Measurements from ENCODE around the gene TSKS.

TSKS gene

GRCh38 chr19:49713236-49713845 lies 49.8 kb downstream of the TSKS start:
- DNase-seq, result no peak

GRCh38 chr19:49712397-49712859 lies 50.7 kb downstream of the TSKS start:
- DNase-seq, result no peak

- DNase-seq, result no peak
These were observed 52.6 kb downstream of the TSKS start for GRCh38 chr19:49710372-49710951.

- no peak for DNase-seq
These were observed 57.2 kb downstream of the TSKS start for GRCh38 chr19:49705919-49706318.

- DNase-seq, result no peak
These were observed 58.0 kb downstream of the TSKS start for GRCh38 chr19:49704888-49705642.

- DNase-seq, result no peak
These were observed 61.8 kb downstream of the TSKS start for GRCh38 chr19:49701271-49701786.

- no peak for DNase-seq
These were observed 62.5 kb downstream of the TSKS start for GRCh38 chr19:49700563-49700962.

- DNase-seq, result no peak
These were observed 63.7 kb downstream of the TSKS start for GRCh38 chr19:49699364-49699763.

- no peak for DNase-seq
These were observed 66.2 kb downstream of the TSKS start for GRCh38 chr19:49696865-49697264.

- DNase-seq, result no peak
These were observed 67.0 kb downstream of the TSKS start for GRCh38 chr19:49696115-49696514.

GRCh38 chr19:49692147-49692506 lies 71.0 kb downstream of the TSKS start:
- DNase-seq, result no peak

- DNase-seq, result peak in 1 of 2 donors; percentile 36
These were observed 71.6 kb downstream of the TSKS start for GRCh38 chr19:49691243-49692146.

- peak; percentile 54 to 64 for DNase-seq
These were observed 72.4 kb downstream of the TSKS start, which contains the start of gene CPT1C for GRCh38 chr19:49690656-49691242. Gene CPT1C, plus strand, starts transcription at chr19:49691116. Its CDS starts 1,137 bp downstream, at chr19:49692253.

- DNase-seq, result no peak
These were observed 72.9 kb downstream of the TSKS start for GRCh38 chr19:49690079-49690655.
